HepG2 (cell line): ENCODE data around the gene LIMA1. TPM values are rescaled to one million over a fixed set of nuclear protein-coding genes. Genes with fewer than 3 reads are reported as not detected.

Experiments
- CBFB ChIP-seq: sonication (generic); formaldehyde crosslinking; IDR thresholded peaks from 2 replicates; pipeline ENCODE4 v1.4.0; 2020; ENCODE audit warnings: missing genetic modification reagents
- DPF2 ChIP-seq: sonication (generic); formaldehyde crosslinking; IDR thresholded peaks from 2 replicates; pipeline ENCODE4 v1.4.0; 2020; ENCODE audit warnings: mild to moderate bottlenecking, low read depth, missing genetic modification reagents, borderline replicate concordance
- FOXA1 ChIP-seq, 2 experiments: fragments of 450-650 bp in 1 of 2; sonication (generic) in 1 of 2; formaldehyde crosslinking in 1 of 2; IDR thresholded peaks; 2 replicates each; pipeline versions ENCODE4 v1.4.0 to v1.6.1; 2016 to 2020; ENCODE audit warnings: missing genetic modification reagents in 1 of 2
- MXI1 ChIP-seq: IDR thresholded peaks from 3 replicates; pipeline ENCODE4 v1.6.1; 2012; ENCODE audit warnings: low read depth, low read length, inconsistent platforms, borderline replicate concordance
- TBX2 ChIP-seq: sonication (generic); formaldehyde crosslinking; IDR thresholded peaks from 2 replicates; pipeline ENCODE4 v1.5.0; 2020; ENCODE audit warnings: missing genetic modification reagents, mild to moderate bottlenecking, borderline replicate concordance
- ZNF17 ChIP-seq: sonication (generic); formaldehyde crosslinking; IDR thresholded peaks from 2 replicates; pipeline ENCODE4 v1.5.0; 2020; ENCODE audit warnings: mild to moderate bottlenecking, missing genetic modification reagents
- ZNF253 ChIP-seq: sonication (generic); formaldehyde crosslinking; IDR thresholded peaks from 2 replicates; pipeline ENCODE4 v1.8.0; 2022; ENCODE audit warnings: mild to moderate bottlenecking, missing genetic modification reagents, borderline replicate concordance
- ZNF878 ChIP-seq: sonication (generic); formaldehyde crosslinking; IDR thresholded peaks from 2 replicates; pipeline ENCODE4 v1.8.1; 2023; ENCODE audit warnings: mild to moderate bottlenecking, missing genetic modification reagents, moderate library complexity
- polyA plus RNA-seq, 8 experiments: library from polyadenylated mRNA; depleted of rRNA in 3 of 8; stranded (reverse) in 7 of 8; unstranded in 1 of 8; fragments of >200 nt; fragmentation: Illumina TruSeq in 4 of 8; extraction: Trizol in 4 of 8; gene quantifications; 2 replicates each; pipeline versions ENCODE4 v1.2.1 to v1.2.3, GENCODE V29; 2011 to 2016; ENCODE audit warnings: low read depth in 4 of 8, missing spikeins in 1 of 8, mixed read lengths in 1 of 8; ENCODE audit not compliant: insufficient read depth in 1 of 8
- total RNA-seq, 5 experiments: library from RNA; depleted of rRNA; stranded (reverse); fragments of >200 nt; fragmentation: Illumina TruSeq; extraction: Trizol; gene quantifications; 2 replicates each; pipeline ENCODE4 v1.2.3, GENCODE V29; 2016; ENCODE audit warnings: low read depth in 1 of 5
- TF ChIP-seq, protein P1 (sequence below): sonication (generic); formaldehyde crosslinking; IDR thresholded peaks from 2 replicates; pipeline ENCODE4 v1.4.0; 2020; ENCODE audit warnings: missing genetic modification reagents, mild to moderate bottlenecking, borderline replicate concordance
- TF ChIP-seq, protein P2 (sequence below): sonication (generic); formaldehyde crosslinking; IDR thresholded peaks from 2 replicates; pipeline ENCODE4 v1.5.0; 2020; ENCODE audit warnings: missing genetic modification reagents, mild to moderate bottlenecking, borderline replicate concordance
- TF ChIP-seq, protein P3 (sequence below): sonication (generic); formaldehyde crosslinking; IDR thresholded peaks from 2 replicates; pipeline ENCODE4 v1.8.1; 2023; ENCODE audit warnings: mild to moderate bottlenecking, inconsistent platforms, moderate library complexity, missing genetic modification reagents, borderline replicate concordance
- TF ChIP-seq, protein P4 (sequence below): sonication (generic); formaldehyde crosslinking; IDR thresholded peaks from 2 replicates; pipeline ENCODE4 v1.5.1; 2020; ENCODE audit warnings: missing genetic modification reagents, mild to moderate bottlenecking, borderline replicate concordance
- TF ChIP-seq, protein P5 (sequence below): sonication (generic); IDR thresholded peaks from 2 replicates; pipeline ENCODE4 v1.6.1; 2016; ENCODE audit warnings: low read depth, borderline replicate concordance
- TF ChIP-seq, protein P6 (sequence below): sonication (generic); formaldehyde crosslinking; conservative IDR thresholded peaks from 2 replicates; pipeline ENCODE4 v1.8.1; 2023; ENCODE audit warnings: missing genetic modification reagents
- TF ChIP-seq, protein P7 (sequence below): sonication (generic); formaldehyde crosslinking; IDR thresholded peaks from 2 replicates; pipeline ENCODE4 v1.4.0; 2020; ENCODE audit warnings: missing genetic modification reagents

Gene LIMA1
- total and polyA plus RNA-seq, 2 of the 13 experiments (the other 11 are each of a cell fraction or from before 2014, with no cell fraction given), result 13.0 to 19.8 TPM

DNA sequence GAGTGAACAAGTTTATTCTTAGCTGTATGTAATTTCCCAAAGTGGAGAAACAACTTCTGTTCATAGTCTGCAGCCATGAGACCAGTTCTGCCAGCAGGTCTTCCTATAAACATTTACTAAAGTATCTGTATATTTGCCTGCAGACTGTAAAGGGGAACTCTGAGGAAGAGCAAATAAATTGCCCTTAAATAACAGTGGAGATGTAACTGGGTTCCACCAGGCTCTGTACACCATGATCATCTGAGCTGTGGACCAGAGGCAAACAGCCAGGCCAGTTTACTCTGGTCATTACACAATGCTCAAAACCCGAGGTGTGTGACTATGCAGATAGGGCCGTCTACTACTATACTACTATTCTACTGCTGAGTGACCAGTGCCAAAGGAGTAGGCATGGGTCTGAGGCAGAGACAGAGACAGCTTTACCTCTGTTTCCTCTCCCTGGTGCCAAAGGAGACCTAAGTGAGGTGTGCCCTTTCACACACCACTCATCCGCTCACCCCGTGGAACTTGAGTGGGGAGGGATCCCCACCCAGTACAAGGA lies 95.0 kb downstream of the LIMA1 start (continued):
- TF ChIP-seq, protein P1, sequence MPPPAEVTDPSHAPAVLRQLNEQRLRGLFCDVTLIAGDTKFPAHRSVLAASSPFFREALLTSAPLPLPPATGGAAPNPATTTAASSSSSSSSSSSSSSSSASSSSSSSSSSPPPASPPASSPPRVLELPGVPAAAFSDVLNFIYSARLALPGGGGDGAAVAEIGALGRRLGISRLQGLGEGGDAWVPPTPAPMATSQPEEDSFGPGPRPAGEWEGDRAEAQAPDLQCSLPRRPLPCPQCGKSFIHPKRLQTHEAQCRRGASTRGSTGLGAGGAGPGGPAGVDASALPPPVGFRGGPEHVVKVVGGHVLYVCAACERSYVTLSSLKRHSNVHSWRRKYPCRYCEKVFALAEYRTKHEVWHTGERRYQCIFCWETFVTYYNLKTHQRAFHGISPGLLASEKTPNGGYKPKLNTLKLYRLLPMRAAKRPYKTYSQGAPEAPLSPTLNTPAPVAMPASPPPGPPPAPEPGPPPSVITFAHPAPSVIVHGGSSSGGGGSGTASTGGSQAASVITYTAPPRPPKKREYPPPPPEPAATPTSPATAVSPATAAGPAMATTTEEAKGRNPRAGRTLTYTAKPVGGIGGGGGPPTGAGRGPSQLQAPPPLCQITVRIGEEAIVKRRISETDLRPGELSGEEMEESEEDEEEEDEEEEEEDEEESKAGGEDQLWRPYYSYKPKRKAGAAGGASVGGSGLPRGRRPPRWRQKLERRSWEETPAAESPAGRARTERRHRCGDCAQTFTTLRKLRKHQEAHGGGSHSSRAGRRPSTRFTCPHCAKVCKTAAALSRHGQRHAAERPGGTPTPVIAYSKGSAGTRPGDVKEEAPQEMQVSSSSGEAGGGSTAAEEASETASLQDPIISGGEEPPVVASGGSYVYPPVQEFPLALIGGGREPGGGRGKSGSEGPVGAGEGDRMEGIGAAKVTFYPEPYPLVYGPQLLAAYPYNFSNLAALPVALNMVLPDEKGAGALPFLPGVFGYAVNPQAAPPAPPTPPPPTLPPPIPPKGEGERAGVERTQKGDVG (CRISPR knock-in tag), result no peak
- TF ChIP-seq, protein P2, sequence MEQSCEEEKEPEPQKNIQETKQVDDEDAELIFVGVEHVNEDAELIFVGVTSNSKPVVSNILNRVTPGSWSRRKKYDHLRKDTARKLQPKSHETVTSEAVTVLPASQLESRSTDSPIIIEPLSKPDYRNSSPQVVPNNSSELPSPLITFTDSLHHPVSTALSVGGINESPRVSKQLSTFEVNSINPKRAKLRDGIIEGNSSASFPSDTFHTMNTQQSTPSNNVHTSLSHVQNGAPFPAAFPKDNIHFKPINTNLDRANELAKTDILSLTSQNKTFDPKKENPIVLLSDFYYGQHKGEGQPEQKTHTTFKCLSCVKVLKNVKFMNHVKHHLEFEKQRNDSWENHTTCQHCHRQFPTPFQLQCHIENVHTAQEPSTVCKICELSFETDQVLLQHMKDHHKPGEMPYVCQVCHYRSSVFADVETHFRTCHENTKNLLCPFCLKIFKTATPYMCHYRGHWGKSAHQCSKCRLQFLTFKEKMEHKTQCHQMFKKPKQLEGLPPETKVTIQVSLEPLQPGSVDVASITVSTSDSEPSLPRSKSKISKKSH, result no peak
- TF ChIP-seq TBX2 (CRISPR knock-in tag) (peak; percentile 84), MXI1 (peak; percentile 30; the same call in 1 of the 3 replicates), DPF2 (CRISPR knock-in tag) (peak; percentile 61; the same call in 1 of the 2 replicates), ZNF878 (CRISPR knock-in tag) (no peak), FOXA1 (IDR thresholded peaks at IDR 0.05) (no peak), FOXA1 (CRISPR knock-in tag; IDR thresholded peaks at IDR 0.05) (peak; percentile 65; the same call in 1 of the 2 replicates), CBFB (no peak), ZNF17 (CRISPR knock-in tag) (no peak), ZNF253 (CRISPR knock-in tag) (no peak)
- TF ChIP-seq, protein P3, sequence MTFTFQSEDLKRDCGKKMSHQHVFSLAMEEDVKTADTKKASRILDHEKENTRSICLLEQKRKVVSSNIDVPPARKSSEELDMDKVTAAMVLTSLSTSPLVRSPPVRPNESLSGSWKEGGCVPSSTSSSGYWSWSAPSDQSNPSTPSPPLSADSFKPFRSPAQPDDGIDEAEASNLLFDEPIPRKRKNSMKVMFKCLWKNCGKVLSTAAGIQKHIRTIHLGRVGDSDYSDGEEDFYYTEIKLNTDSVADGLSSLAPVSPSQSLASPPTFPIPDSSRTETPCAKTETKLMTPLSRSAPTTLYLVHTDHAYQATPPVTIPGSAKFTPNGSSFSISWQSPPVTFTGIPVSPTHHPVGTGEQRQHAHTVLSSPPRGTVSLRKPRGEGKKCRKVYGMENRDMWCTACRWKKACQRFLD (CRISPR knock-in tag), result no peak
- TF ChIP-seq, protein P4, sequence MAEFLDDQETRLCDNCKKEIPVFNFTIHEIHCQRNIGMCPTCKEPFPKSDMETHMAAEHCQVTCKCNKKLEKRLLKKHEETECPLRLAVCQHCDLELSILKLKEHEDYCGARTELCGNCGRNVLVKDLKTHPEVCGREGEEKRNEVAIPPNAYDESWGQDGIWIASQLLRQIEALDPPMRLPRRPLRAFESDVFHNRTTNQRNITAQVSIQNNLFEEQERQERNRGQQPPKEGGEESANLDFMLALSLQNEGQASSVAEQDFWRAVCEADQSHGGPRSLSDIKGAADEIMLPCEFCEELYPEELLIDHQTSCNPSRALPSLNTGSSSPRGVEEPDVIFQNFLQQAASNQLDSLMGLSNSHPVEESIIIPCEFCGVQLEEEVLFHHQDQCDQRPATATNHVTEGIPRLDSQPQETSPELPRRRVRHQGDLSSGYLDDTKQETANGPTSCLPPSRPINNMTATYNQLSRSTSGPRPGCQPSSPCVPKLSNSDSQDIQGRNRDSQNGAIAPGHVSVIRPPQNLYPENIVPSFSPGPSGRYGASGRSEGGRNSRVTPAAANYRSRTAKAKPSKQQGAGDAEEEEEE (CRISPR knock-in tag), result no peak
- TF ChIP-seq, protein P5, sequence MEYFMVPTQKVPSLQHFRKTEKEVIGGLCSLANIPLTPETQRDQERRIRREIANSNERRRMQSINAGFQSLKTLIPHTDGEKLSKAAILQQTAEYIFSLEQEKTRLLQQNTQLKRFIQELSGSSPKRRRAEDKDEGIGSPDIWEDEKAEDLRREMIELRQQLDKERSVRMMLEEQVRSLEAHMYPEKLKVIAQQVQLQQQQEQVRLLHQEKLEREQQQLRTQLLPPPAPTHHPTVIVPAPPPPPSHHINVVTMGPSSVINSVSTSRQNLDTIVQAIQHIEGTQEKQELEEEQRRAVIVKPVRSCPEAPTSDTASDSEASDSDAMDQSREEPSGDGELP, result peak; percentile 50; the same call in 1 of the 2 replicates
- TF ChIP-seq, protein P6, sequence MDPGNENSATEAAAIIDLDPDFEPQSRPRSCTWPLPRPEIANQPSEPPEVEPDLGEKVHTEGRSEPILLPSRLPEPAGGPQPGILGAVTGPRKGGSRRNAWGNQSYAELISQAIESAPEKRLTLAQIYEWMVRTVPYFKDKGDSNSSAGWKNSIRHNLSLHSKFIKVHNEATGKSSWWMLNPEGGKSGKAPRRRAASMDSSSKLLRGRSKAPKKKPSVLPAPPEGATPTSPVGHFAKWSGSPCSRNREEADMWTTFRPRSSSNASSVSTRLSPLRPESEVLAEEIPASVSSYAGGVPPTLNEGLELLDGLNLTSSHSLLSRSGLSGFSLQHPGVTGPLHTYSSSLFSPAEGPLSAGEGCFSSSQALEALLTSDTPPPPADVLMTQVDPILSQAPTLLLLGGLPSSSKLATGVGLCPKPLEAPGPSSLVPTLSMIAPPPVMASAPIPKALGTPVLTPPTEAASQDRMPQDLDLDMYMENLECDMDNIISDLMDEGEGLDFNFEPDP (CRISPR knock-in tag), result no peak
- TF ChIP-seq, protein P7, sequence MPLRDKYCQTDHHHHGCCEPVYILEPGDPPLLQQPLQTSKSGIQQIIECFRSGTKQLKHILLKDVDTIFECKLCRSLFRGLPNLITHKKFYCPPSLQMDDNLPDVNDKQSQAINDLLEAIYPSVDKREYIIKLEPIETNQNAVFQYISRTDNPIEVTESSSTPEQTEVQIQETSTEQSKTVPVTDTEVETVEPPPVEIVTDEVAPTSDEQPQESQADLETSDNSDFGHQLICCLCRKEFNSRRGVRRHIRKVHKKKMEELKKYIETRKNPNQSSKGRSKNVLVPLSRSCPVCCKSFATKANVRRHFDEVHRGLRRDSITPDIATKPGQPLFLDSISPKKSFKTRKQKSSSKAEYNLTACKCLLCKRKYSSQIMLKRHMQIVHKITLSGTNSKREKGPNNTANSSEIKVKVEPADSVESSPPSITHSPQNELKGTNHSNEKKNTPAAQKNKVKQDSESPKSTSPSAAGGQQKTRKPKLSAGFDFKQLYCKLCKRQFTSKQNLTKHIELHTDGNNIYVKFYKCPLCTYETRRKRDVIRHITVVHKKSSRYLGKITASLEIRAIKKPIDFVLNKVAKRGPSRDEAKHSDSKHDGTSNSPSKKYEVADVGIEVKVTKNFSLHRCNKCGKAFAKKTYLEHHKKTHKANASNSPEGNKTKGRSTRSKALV (CRISPR knock-in tag), result 0 out of 2 replicates have a peak, but pooled peaks have one; percentile 28
